ENCODE results near the gene PDK2. TPM values are rescaled to one million over a fixed set of nuclear protein-coding genes. Genes with fewer than 3 reads are reported as not detected.
A peak's percentile ranks its signal among the peaks of the same experiment; 100 is the strongest.

PDK2 gene
- total RNA-seq, 2 donors from 2014 or later, result 47.1 to 79.5 TPM

DNA sequence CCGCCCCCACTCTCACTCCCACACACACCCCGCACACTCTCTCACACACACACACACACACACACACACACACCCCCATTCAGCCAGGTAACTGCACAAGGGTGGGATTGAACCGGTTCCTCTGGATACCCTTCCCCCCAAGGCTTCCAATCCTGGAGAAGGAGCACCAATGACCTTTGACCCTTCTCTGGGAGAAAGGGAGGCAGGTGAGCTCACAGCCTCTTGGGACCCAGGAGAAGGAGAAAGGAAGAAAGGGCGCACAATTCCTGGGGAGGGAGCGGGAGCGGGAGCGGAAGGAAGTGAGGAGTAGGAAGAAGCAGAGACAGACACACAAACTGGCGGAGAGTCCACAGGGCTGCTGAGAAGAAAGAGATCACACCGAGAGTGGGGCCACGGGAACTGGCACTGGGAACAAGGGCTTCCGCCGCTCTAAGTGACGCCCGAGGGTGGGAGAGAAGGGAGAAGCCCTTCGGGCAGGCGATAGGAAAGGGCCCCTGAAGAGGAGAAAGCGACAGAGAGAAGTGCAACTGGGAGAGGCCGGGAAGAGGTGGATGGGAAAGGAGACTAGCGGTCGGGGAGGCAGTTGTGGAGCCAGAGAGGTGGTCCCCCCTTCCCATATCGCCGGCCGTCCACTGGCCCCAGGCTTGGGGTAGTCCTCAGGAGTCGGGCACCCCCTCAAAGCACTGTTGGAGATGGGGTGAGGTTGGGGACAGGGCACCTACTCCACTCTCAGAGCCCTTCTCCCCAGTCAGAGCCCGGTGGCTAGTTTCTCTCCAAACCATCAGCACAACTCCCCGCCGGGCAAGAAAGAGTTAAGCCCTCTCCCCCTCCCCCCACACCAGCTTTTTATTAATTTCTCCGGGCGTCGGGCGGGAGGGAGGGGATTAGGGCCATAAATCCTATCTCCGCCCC lies 33.5 kb downstream of the PDK2 start:
- intact Hi-C loops (cut with DNase I), result no loop called here
- Histone ChIP-seq H3K27me3 (replicated peaks; ENCODE audit: insufficient read depth) (peaks cover 5% of the 10 kb centered on the region), H3K4me1 (replicated peaks) (no peaks in the 10 kb centered on the region), H3K4me3 (peak overlapping the region; percentile 35 to 49), H3K36me3 (no peaks in the 10 kb centered on the region), H3K9me3 (no peaks in the 10 kb centered on the region), H3K27ac (no peak overlapping the region)
- no peak for DNase-seq (ENCODE audit: low spot score)
- TF ChIP-seq POLR2AphosphoS5 (IDR thresholded peaks at IDR 0.05) (no peak), POLR2A (IDR thresholded peaks at IDR 0.05) (no peak)
- TF ChIP-seq, protein P1, sequence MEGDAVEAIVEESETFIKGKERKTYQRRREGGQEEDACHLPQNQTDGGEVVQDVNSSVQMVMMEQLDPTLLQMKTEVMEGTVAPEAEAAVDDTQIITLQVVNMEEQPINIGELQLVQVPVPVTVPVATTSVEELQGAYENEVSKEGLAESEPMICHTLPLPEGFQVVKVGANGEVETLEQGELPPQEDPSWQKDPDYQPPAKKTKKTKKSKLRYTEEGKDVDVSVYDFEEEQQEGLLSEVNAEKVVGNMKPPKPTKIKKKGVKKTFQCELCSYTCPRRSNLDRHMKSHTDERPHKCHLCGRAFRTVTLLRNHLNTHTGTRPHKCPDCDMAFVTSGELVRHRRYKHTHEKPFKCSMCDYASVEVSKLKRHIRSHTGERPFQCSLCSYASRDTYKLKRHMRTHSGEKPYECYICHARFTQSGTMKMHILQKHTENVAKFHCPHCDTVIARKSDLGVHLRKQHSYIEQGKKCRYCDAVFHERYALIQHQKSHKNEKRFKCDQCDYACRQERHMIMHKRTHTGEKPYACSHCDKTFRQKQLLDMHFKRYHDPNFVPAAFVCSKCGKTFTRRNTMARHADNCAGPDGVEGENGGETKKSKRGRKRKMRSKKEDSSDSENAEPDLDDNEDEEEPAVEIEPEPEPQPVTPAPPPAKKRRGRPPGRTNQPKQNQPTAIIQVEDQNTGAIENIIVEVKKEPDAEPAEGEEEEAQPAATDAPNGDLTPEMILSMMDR (IDR thresholded peaks at IDR 0.05), result no peak
- 28% methylated on average over 32 of the region's 32 CpGs for WGBS

DNA sequence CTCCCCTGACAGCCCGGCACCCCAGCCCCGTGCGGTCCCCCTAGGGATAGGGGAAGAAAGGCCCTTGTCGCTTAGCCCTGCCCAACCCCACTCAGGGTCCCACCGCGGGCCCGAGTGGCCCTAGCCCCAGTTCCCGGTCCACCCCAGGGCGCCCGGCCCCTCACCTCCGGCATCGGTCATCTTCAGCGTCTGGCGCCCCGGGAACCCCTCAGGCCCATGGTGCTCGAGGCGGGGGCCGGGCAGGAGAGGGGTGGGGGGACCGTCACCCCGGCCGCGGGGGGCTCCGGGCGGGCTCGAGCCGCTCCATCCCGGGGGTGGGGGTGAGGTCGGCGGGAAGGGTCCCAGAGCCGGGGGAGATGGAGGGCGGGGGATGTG lies 34.2 kb downstream of the PDK2 start:
- Histone ChIP-seq H3K36me3 (no peaks in the 10 kb centered on the region), H3K4me3 (peak overlapping the region; percentile 35 to 49), H3K27me3 (replicated peaks; ENCODE audit: insufficient read depth) (peaks cover 5% of the 10 kb centered on the region), H3K9me3 (no peaks in the 10 kb centered on the region), H3K4me1 (replicated peaks) (no peaks in the 10 kb centered on the region), H3K27ac (no peak overlapping the region)
- intact Hi-C loops (cut with DNase I), result no loop called here
- DNase-seq (ENCODE audit: low spot score), result no peak
- TF ChIP-seq POLR2A (IDR thresholded peaks at IDR 0.05) (no peak), POLR2AphosphoS5 (IDR thresholded peaks at IDR 0.05) (no peak)
- TF ChIP-seq, protein P1 (IDR thresholded peaks at IDR 0.05), result no peak
- WGBS, result under 1% methylated on average over 31 of the region's 31 CpGs

DNA sequence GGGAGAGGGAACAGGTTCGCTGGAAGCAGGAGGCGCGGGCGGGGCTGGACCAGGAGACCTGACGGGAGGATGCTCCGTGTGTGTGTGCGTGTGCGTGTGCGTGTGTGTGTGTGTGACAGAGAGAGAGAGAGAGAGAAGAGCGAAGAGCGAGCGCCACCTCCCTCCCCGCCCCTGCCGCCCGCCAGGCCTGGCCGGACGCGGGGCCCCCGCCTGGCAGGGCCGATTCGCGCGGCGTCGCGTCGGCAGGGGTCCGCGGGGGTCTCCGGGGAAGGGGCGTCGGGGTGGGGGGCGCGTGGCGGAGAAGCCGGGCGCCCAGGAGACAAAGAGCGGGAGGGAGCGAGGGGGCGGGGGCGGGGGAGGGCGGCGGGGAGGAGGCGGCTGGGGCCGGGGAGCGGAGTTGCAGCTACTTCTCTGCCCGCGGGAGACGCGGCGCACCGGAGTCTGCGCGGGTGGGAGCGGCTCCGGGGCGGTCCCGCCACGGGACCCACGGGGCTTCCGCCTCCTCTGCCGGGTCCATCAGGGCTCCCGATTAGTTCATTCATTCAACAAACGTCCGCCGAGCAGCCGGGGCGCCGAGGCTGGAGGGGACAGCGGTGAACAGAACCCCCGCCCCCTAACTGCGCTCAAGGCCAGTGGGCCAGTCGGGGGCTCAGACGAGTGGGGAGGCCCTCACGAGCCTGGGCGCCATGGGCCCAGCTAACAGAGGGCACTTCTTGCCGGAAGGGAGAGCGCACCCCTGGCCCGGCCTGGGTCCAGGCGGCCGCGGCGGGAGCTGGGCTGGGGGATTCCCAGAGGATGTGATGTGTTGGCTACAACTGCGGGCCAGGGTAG lies 34.8 kb downstream of the PDK2 start, which contains the start of gene SAMD14:
Gene SAMD14, minus strand, starts transcription at position 433 of the 831 bp plus-strand sequence. CDS start 5,201 bp downstream, outside the sequence.
- no peaks in the 10 kb centered on the region for H3K4me1 ChIP-seq (replicated peaks)
- DNase-seq (ENCODE audit: low spot score), result no peak
- WGBS, result 1% methylated on average over 66 of the region's 84 CpGs
- intact Hi-C loops (cut with DNase I), result no loop called here
- no peaks in the 10 kb centered on the region for H3K9me3 ChIP-seq
- peak within 1 kb of the TSS; percentile 35 to 49 for H3K4me3 ChIP-seq
- no peak within 1 kb of the TSS for H3K27ac ChIP-seq
- H3K36me3 ChIP-seq, result peaks cover 0 to 3% of the 10 kb centered on the region in 2 donors
- peaks cover 5% of the 10 kb centered on the region for H3K27me3 ChIP-seq (replicated peaks; ENCODE audit: insufficient read depth)
- TF ChIP-seq, protein P1 (IDR thresholded peaks at IDR 0.05), result no peak
- TF ChIP-seq POLR2AphosphoS5 (IDR thresholded peaks at IDR 0.05), result no peak
- TF ChIP-seq POLR2A (IDR thresholded peaks at IDR 0.05), result no peak

DNA sequence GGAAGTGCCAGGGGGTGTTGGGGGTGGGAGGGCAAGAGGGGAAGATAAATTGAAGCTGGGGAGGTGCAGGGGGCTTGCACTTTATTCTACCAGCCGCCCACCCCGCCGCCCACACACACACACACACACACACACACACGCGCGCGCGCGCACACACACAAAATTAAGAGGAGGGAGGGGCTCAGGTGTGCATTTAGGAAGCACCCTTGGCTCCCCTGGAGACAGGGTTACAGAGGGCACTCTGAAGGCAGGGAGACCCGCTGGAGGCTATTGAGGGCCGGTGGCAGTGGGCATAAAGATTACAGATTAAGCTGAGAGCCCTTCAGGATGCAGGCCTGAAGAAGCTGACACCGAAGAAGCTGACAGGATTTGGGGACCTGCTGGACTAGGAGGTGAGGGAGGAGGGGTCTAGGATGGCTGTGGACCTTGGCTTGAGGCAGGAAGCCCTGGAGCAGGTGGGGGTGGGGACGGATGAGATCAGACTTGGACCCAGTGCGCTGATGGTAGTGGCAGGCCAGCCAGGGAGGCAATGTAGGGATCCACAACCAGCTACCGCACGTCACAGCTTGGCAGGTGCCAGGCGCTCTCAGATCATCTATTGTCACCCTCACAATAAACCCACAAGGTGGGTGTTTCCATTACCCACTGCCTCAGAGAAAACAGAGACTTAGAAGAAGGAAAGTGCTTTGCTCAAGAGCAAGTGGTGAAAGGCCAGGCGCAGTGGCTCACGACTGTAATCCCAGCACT lies 35.6 kb downstream of the PDK2 start:
- intact Hi-C loops (cut with DNase I), result no loop called here
- no peak overlapping the region for H3K4me3 ChIP-seq

More for the DNA sequence above, 35.6 kb downstream of the PDK2 start:
- Histone ChIP-seq H3K4me1 (replicated peaks) (no peaks in the 10 kb centered on the region), H3K27me3 (replicated peaks; ENCODE audit: insufficient read depth) (peaks cover 5% of the 10 kb centered on the region), H3K27ac (no peak overlapping the region), H3K9me3 (no peaks in the 10 kb centered on the region), H3K36me3 (peaks cover 0 to 7% of the 10 kb centered on the region in 2 donors)
- no peak for TF ChIP-seq POLR2A (IDR thresholded peaks at IDR 0.05)
- TF ChIP-seq, protein P1 (IDR thresholded peaks at IDR 0.05), result no peak
- no peak for TF ChIP-seq POLR2AphosphoS5 (IDR thresholded peaks at IDR 0.05)
- WGBS, result 47% methylated on average over 19 of the region's 19 CpGs
- DNase-seq (ENCODE audit: low spot score), result no peak
